Glutamatergic neuron (in vitro differentiated cells): ENCODE results near the gene MORC2. TPM values are rescaled to one million over a fixed set of nuclear protein-coding genes. Genes with fewer than 3 reads are reported as not detected.
A peak's percentile ranks its signal among the peaks of the same experiment; 100 is the strongest.

Experiments used
- DNase-seq: peaks from one replicate; pipeline ENCODE4 v3.0.0; 2022
- H3K27ac Mint-ChIP-seq: one replicate; pipeline ENCODE4 v1.8.0; 2020; ENCODE audit warnings: mild to moderate bottlenecking, mixed read lengths, inconsistent platforms; ENCODE audit not compliant: unreplicated experiment
- H3K27me3 Mint-ChIP-seq: one replicate; pipeline ENCODE4 v1.8.0; 2020; ENCODE audit warnings: mild to moderate bottlenecking, moderate library complexity, mixed read lengths, inconsistent platforms; ENCODE audit not compliant: unreplicated experiment
- H3K36me3 Mint-ChIP-seq: one replicate; pipeline ENCODE4 v1.8.0; 2020; ENCODE audit warnings: mild to moderate bottlenecking, mixed read lengths, inconsistent platforms; ENCODE audit not compliant: unreplicated experiment
- H3K4me1 Mint-ChIP-seq: one replicate; pipeline ENCODE4 v1.8.0; 2020; ENCODE audit warnings: mild to moderate bottlenecking, low read depth, mixed read lengths, inconsistent platforms; ENCODE audit not compliant: unreplicated experiment
- H3K4me3 Mint-ChIP-seq: one replicate; pipeline ENCODE4 v1.8.0; 2020; ENCODE audit warnings: mild to moderate bottlenecking, mixed read lengths, inconsistent platforms; ENCODE audit not compliant: unreplicated experiment
- H3K9me3 Mint-ChIP-seq: one replicate; pipeline ENCODE4 v1.8.0; 2020; ENCODE audit warnings: mild to moderate bottlenecking, moderate library complexity, mixed read lengths, inconsistent platforms; ENCODE audit not compliant: unreplicated experiment
- total RNA-seq: library from RNA; stranded (reverse); fragmentation: NEBNext Ultra II Directional; extraction: Animal tissue kit (Norgen Biotek cat#: 25700); gene quantifications from one replicate; pipeline ENCODE4 v1.2.1, GENCODE V29; 2021; ENCODE audit not compliant: unreplicated experiment
- TF ChIP-seq, protein P1 (sequence below): fragments of 200-600 bp; sonication (generic); IDR thresholded peaks from one replicate; pipeline ENCODE4 v1.5.0; 2021; ENCODE audit not compliant: partially characterized antibody, unreplicated experiment

Gene MORC2
- total RNA-seq, 1 donor from 2014 or later: 72.8 TPM

DNA sequence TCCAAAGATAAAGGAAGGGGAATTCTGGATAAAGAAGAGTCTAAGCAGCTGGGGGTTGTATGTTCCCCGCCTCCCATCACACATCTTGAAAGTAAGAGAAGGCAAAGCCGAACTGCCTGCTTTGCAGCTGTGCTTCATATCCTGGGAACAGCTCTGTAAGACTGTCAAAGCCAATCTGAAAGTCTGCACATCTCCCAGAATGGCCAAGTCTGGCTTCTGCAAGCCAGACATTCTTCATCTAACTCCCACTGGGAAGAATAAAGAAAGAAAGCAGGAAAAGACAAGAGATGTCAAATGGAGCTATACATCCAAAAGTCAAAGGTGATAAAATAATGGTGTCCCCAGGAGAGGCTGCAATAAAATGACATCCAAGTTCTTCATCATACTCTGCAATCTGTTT is 15.4 kb downstream of the MORC2 start:
- Mint-ChIP-seq H3K4me3 (no peak overlapping the region), H3K9me3 (peaks cover 2% of the 10 kb centered on the region), H3K36me3 (no peaks in the 10 kb centered on the region), H3K27me3 (no peaks in the 10 kb centered on the region), H3K27ac (no peak overlapping the region), H3K4me1 (no peaks in the 10 kb centered on the region)
- TF ChIP-seq, protein P1, sequence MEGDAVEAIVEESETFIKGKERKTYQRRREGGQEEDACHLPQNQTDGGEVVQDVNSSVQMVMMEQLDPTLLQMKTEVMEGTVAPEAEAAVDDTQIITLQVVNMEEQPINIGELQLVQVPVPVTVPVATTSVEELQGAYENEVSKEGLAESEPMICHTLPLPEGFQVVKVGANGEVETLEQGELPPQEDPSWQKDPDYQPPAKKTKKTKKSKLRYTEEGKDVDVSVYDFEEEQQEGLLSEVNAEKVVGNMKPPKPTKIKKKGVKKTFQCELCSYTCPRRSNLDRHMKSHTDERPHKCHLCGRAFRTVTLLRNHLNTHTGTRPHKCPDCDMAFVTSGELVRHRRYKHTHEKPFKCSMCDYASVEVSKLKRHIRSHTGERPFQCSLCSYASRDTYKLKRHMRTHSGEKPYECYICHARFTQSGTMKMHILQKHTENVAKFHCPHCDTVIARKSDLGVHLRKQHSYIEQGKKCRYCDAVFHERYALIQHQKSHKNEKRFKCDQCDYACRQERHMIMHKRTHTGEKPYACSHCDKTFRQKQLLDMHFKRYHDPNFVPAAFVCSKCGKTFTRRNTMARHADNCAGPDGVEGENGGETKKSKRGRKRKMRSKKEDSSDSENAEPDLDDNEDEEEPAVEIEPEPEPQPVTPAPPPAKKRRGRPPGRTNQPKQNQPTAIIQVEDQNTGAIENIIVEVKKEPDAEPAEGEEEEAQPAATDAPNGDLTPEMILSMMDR: no peak
- no peak for DNase-seq

DNA sequence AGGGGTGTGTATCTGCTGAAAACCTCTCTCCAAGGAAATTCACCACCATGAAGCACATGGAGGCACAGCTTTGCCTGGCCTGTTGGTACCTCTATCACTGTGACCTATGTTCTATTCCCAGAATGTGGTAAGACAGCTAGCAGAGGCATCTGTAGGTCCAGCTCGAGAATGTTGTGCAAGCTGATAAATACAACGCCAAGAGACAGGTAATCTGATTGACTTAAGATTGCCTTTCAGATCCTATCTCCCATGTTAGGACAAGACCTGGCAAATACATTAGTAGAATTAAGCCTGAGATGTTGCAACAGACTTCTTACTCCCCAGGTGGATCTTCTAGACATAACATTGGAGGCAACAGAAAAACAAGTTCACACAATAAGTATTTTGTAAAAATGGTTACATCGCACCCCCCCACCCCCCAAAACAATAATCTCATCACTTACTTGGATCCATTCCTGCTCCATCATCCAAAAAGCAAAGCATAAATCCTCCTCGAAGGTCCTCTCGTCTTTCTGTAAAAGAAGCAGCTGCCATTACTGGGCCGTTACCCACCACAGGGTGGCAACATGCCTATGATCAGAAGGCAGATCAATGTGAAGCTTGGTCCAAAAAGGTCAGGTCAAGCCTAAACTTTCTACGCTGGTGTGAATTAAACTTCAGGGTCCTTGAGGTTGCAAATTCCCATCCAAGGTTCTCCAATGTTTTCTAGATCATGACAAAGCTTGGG is 18.5 kb downstream of the MORC2 start:
- Mint-ChIP-seq H3K27ac (no peak overlapping the region), H3K4me3 (no peak overlapping the region), H3K9me3 (peaks cover 2% of the 10 kb centered on the region), H3K36me3 (peaks cover 6% of the 10 kb centered on the region), H3K27me3 (no peaks in the 10 kb centered on the region), H3K4me1 (peaks cover 2% of the 10 kb centered on the region)
- DNase-seq: no peak
- TF ChIP-seq, protein P1: no peak

DNA sequence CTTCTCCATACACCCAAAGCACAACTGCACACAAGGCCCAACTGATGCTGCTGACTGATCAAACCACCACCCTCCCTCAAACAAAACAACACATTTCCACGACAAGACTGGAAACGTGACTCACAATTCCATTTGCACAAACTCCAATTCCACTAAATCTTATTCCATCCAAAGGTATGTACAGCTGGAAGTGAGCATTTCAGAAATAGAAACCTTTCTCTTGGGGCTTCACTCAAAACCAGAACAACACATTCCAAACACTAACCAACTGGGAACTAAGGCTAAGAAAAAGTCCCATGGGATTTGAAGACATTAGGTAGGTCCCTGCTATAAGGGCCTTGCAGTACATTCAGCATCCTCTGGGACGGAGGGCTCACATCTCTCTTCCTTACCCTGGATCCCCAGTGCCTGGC is 19.6 kb downstream of the MORC2 start:
- peaks cover 2% of the 10 kb centered on the region for H3K4me1 Mint-ChIP-seq
- H3K4me3 Mint-ChIP-seq: no peak overlapping the region
- TF ChIP-seq, protein P1: no peak
- H3K27me3 Mint-ChIP-seq: no peaks in the 10 kb centered on the region
- H3K36me3 Mint-ChIP-seq: peaks cover 6% of the 10 kb centered on the region
- no peak overlapping the region for H3K27ac Mint-ChIP-seq
- no peak for DNase-seq
- peaks cover 2% of the 10 kb centered on the region for H3K9me3 Mint-ChIP-seq

DNA sequence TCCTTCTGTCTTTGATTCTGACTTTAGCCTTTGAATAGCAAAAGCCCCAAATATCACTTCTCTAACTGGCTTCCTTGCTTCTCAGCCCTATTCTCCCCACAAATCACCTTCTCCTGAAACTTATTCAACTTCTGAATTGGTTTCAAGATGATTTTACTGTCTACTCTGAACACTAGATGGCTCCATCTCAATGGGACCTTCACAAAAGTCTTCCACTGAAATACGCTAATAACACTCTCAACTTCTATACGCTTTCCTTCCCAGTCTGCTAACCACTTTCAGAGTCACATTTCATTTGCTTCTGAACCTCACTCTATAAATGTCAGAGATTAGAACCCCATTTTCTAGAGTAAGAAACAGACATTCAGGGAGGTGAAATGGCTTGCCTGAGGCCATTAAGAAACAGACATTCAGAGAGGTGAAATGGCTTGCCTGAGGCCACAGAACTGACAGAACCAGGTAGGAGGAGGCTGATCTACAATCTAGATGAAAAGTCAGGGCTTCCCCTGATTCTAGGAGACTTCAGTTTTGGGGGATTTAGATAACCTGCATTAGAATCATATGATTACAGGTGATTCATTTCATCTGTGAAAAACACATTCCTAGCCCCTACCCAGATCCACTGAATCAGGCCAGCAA is 20.6 kb downstream of the MORC2 start:
- peaks cover 2% of the 10 kb centered on the region for H3K4me1 Mint-ChIP-seq
- no peaks in the 10 kb centered on the region for H3K27me3 Mint-ChIP-seq
- H3K27ac Mint-ChIP-seq: no peak overlapping the region
- H3K9me3 Mint-ChIP-seq: peaks cover 2% of the 10 kb centered on the region
- DNase-seq: no peak
- TF ChIP-seq, protein P1: no peak
- H3K36me3 Mint-ChIP-seq: peaks cover 6% of the 10 kb centered on the region
- no peak overlapping the region for H3K4me3 Mint-ChIP-seq

DNA sequence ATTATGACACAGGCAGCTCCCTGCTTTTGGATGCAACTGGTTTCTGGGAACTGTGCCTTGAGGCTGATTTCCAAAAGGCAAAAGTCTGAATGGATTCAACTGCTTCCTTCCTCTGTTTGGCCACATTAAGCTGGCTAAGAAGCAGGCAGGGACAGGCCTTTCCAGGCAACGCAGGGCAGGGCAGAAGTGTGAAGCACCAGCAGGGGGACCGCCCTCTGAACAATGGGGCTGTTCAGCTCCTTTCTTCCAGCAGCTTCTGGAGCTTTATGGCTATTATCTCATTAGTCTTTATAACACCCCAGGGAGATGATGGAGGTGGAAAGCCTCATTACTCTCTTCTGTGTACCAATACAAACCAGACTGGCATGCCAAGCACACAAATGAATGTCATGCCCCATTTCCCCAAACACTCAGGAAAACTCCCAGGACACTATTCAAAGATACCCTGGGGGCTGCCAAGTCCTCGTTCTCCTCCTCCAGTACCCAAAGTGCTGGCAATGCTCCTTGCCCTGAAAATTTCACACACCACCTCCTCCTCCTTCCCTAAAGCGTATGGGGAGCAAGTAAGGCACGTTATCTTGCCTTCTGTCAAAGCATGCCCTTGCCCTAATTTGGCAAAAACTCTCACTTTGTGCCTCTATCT is 21.3 kb downstream of the MORC2 start:
- TF ChIP-seq, protein P1: no peak
- H3K27ac Mint-ChIP-seq: no peak overlapping the region
- peaks cover 6% of the 10 kb centered on the region for H3K36me3 Mint-ChIP-seq
- peaks cover 2% of the 10 kb centered on the region for H3K4me1 Mint-ChIP-seq
- peak; percentile 67 for DNase-seq
- no peak overlapping the region for H3K4me3 Mint-ChIP-seq
- H3K9me3 Mint-ChIP-seq: peaks cover 2% of the 10 kb centered on the region
- no peaks in the 10 kb centered on the region for H3K27me3 Mint-ChIP-seq
